Keratinocyte (primary cell): ENCODE measurements around the gene S100A7A. TPM values are rescaled to one million over a fixed set of nuclear protein-coding genes. Genes with fewer than 3 reads are reported as not detected.

Experiments used
- DNase-seq: peaks from one replicate; pipeline ENCODE4 v3.0.0-alpha.2; 2011; ENCODE audit warnings: low read depth, missing footprints, low spot score
- FAIRE-seq: peaks from 2 replicates; lab custom pipeline; 2011; peaks lifted over from hg19 to GRCh38; lab: Jason Lieb, UNC
- H2AFZ ChIP-seq: 2 replicates; pipeline ENCODE4 v1.6.0; 2012; ENCODE audit warnings: low read length, control low read depth, inconsistent platforms; ENCODE audit not compliant: control insufficient read depth
- H3K27ac ChIP-seq: 2 replicates; pipeline ENCODE4 v1.5.1; 2011; ENCODE audit warnings: low read length; ENCODE audit not compliant: control insufficient read depth, insufficient read depth
- H3K27me3 ChIP-seq: 3 replicates; pipeline ENCODE4 v1.6.0; 2011; ENCODE audit warnings: low read length; ENCODE audit not compliant: control insufficient read depth, insufficient read depth; ENCODE audit errors: extremely low read depth
- H3K36me3 ChIP-seq, 2 experiments: 2 replicates in 1 of 2; 3 replicates in 1 of 2; pipeline ENCODE4 v1.5.1; 2011; ENCODE audit warnings: low read length in 2 of 2, mild to moderate bottlenecking in 1 of 2; ENCODE audit not compliant: control insufficient read depth in 2 of 2, insufficient read depth in 2 of 2; ENCODE audit errors: extremely low read depth in 1 of 2
- H3K4me1 ChIP-seq: 3 replicates; pipeline ENCODE4 v1.5.1; 2011; ENCODE audit warnings: low read length; ENCODE audit not compliant: control insufficient read depth, insufficient read depth; ENCODE audit errors: extremely low read depth
- H3K4me2 ChIP-seq: 3 replicates; pipeline ENCODE4 v1.6.0; 2011; ENCODE audit warnings: low read depth, low read length; ENCODE audit not compliant: control insufficient read depth, insufficient read depth; ENCODE audit errors: extremely low read depth
- H3K4me3 ChIP-seq, 3 experiments: fragments of 200-600 bp in 1 of 3; sonication (generic) in 1 of 3; 2 replicates in 2 of 3; 3 replicates in 1 of 3; pipeline ENCODE4 v1.5.1; 2011 to 2016; ENCODE audit warnings: low read length in 3 of 3, mild to moderate bottlenecking in 3 of 3, control low read depth in 2 of 3, inconsistent platforms in 1 of 3, low read depth in 1 of 3, mixed read lengths in 1 of 3, mixed run types in 1 of 3, moderate library complexity in 1 of 3; ENCODE audit not compliant: control insufficient read depth in 2 of 3, insufficient read depth in 2 of 3; ENCODE audit errors: extremely low read depth in 1 of 3
- H3K79me2 ChIP-seq: 2 replicates; pipeline ENCODE4 v1.6.0; 2012; ENCODE audit warnings: low read length; ENCODE audit not compliant: control insufficient read depth, insufficient read depth
- H3K9ac ChIP-seq: 3 replicates; pipeline ENCODE4 v1.6.0; 2011; ENCODE audit warnings: low read length; ENCODE audit not compliant: control insufficient read depth, insufficient read depth; ENCODE audit errors: extremely low read depth
- H3K9me1 ChIP-seq: 3 replicates; pipeline ENCODE4 v1.6.0; 2011; ENCODE audit warnings: low read length; ENCODE audit not compliant: control insufficient read depth, insufficient read depth; ENCODE audit errors: extremely low read depth
- H3K9me3 ChIP-seq: 2 replicates; pipeline ENCODE4 v1.5.1; 2012; ENCODE audit warnings: low read depth, low read length; ENCODE audit not compliant: control insufficient read depth
- H4K20me1 ChIP-seq: 3 replicates; pipeline ENCODE4 v1.6.0; 2011; ENCODE audit warnings: low read length; ENCODE audit not compliant: control insufficient read depth, insufficient read depth; ENCODE audit errors: extremely low read depth
- CTCF ChIP-seq, 3 experiments: IDR thresholded peaks in 1 of 3; conservative IDR thresholded peaks in 1 of 3; optimal IDR thresholded peaks in 1 of 3; 2 replicates in 2 of 3; 3 replicates in 1 of 3; pipeline versions ENCODE3 to v1.5.1; 2011; ENCODE audit warnings: low read length in 3 of 3, mild to moderate bottlenecking in 3 of 3, moderate library complexity in 2 of 3, control low read depth in 1 of 3, inconsistent platforms in 1 of 3; ENCODE audit not compliant: insufficient read depth in 2 of 3; ENCODE audit errors: extremely low read depth in 1 of 3
- EZH2 ChIP-seq: IDR thresholded peaks from one replicate; pipeline ENCODE4 v1.6.1; 2012; ENCODE audit warnings: inconsistent platforms, mild to moderate bottlenecking, low read length, moderate library complexity
- dilution Hi-C: fragments of 300-500 bp; cut with MboI; formaldehyde crosslinking; loops from one replicate; pipeline ENCODE4 v1.7.0; 2020; ENCODE audit warnings: low sequenced_read_pairs; ENCODE audit not compliant: extremely low pct_ligation_motif_present
- polyA plus RNA-seq, 5 experiments: library from polyadenylated mRNA; depleted of rRNA in 3 of 5; stranded (reverse) in 3 of 5; stranded (forward) in 1 of 5; unstranded in 1 of 5; fragments of >200 nt; gene quantifications; 1 replicate in 1 of 5; 2 replicates in 3 of 5; 3 replicates in 1 of 5; pipeline versions ENCODE4 v1.2.1 to v1.2.3, GENCODE V29; 2011 to 2012; ENCODE audit warnings: missing spikeins in 2 of 5, low read depth in 1 of 5, low replicate concordance in 1 of 5

S100A7A gene
- polyA plus RNA-seq, 1 donor (not counting 4 experiments of a cell fraction or from before 2014, with no cell fraction given): not detected

GRCh38 chr1:153390938-153391710, 25.2 kb upstream of the S100A7A start, which contains the start of gene S100A8:
Gene S100A8, minus strand, starts transcription at chr1:153391073. Its CDS starts 538 bp downstream, at chr1:153390535.
- H3K9me3 ChIP-seq: no peaks in the 10 kb centered on the region
- FAIRE-seq: peak; percentile 82
- peak within 1 kb of the TSS in 1 of 3 experiments; percentile 12 for H3K4me3 ChIP-seq
- H3K79me2 ChIP-seq: no peaks in the 10 kb centered on the region
- peak within 1 kb of the TSS; percentile 30 for H3K4me2 ChIP-seq
- no peaks in the 10 kb centered on the region for H3K9me1 ChIP-seq
- no peak within 1 kb of the TSS for H3K27ac ChIP-seq
- H3K27me3 ChIP-seq: peaks cover 7% of the 10 kb centered on the region
- dilution Hi-C loops: no loop called here
- no peak within 1 kb of the TSS for H2AFZ ChIP-seq
- no peaks in the 10 kb centered on the region for H3K36me3 ChIP-seq
- no peak within 1 kb of the TSS for H3K9ac ChIP-seq
- H3K4me1 ChIP-seq: peaks cover 44% of the 10 kb centered on the region
- H4K20me1 ChIP-seq: no peaks in the 10 kb centered on the region
- TF ChIP-seq CTCF (optimal IDR thresholded peaks at IDR 0.05 in 1 of 3, IDR thresholded peaks at IDR 0.05 in 1 of 3, conservative IDR thresholded peaks at IDR 0.05 in 1 of 3; ENCODE audit: extremely low read depth in 1 of 3, insufficient read depth in 2 of 3, low read length in 3 of 3) (no peak), EZH2 (no peak)
- DNase-seq: no peak

- no peak overlapping the region for H3K4me3 ChIP-seq
- TF ChIP-seq CTCF (optimal IDR thresholded peaks at IDR 0.05 in 1 of 3, IDR thresholded peaks at IDR 0.05 in 1 of 3, conservative IDR thresholded peaks at IDR 0.05 in 1 of 3; ENCODE audit: extremely low read depth in 1 of 3, insufficient read depth in 2 of 3, low read length in 3 of 3) (no peak), EZH2 (no peak)
- H3K9me3 ChIP-seq: no peaks in the 10 kb centered on the region
- FAIRE-seq (no peak), DNase-seq (no peak)
- H4K20me1 ChIP-seq: no peaks in the 10 kb centered on the region
- H3K27ac ChIP-seq: no peak overlapping the region
- no peaks in the 10 kb centered on the region for H3K36me3 ChIP-seq
- H3K4me1 ChIP-seq: peaks cover 32% of the 10 kb centered on the region
- no peaks in the 10 kb centered on the region for H3K79me2 ChIP-seq
- no peak overlapping the region for H2AFZ ChIP-seq
- dilution Hi-C loops: no loop called here
- H3K9ac ChIP-seq: no peak overlapping the region
- H3K9me1 ChIP-seq: no peaks in the 10 kb centered on the region
- H3K27me3 ChIP-seq: peaks cover 7% of the 10 kb centered on the region
- no peak overlapping the region for H3K4me2 ChIP-seq
Observed at GRCh38 chr1:153392258-153392657, 24.1 kb upstream of the S100A7A start.
